ENCODE measurements around the gene PRC1. TPM values are rescaled to one million over a fixed set of nuclear protein-coding genes. Genes with fewer than 3 reads are reported as not detected.
A peak's percentile ranks its signal among the peaks of the same experiment; 100 is the strongest.

The PRC1 gene
- total and polyA plus RNA-seq, 2 of the 13 experiments (the other 11 are each of a cell fraction or from before 2014, with no cell fraction given): 137 to 162 TPM

DNA sequence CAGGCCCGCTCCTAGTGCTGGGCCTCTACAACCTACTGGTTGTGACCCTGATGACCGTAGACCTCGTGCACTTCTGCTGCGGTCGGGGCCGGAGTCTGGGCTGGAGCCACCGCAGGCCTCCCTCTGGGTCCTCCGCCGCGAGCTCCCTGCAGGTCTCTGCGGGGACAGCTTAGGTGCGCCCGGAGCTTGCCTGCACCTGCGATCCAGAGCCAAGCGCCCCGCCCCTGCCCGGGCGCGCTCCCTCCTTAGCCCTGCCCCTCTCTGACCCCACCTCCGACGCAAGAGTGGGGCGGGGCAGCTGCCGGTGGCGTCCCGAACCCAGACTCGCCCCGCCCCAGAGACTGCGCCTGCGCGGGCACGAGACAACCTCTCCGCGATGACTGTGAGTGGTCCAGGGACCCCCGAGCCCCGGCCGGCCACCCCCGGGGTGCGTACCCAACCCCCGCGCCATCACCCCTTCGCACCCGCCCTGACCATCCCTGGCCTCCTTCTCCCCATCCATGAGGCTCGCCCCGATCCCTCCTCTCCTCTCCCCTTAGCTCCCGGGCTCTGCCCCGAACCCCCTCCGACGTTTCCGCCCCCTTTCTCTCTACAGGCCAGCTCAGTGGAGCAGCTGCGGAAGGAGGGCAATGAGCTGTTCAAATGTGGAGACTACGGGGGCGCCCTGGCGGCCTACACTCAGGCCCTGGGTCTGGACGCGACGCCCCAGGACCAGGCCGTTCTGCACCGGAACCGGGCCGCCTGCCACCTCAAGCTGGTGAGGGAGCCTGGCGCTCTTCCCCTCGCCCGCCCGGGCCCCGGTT, 59.2 kb downstream of the PRC1 start, which contains the start of gene UNC45A (continued):
- TF ChIP-seq IKZF4 (CRISPR knock-in tag; IDR thresholded peaks at IDR 0.05; ENCODE audit: borderline replicate concordance, low read depth, not compliant biosample characterization) (peak; percentile 43), ZNF761 (CRISPR knock-in tag; conservative IDR thresholded peaks at IDR 0.05) (0 out of 2 replicates have a peak, but pooled peaks have one; percentile 63), RFXAP (CRISPR knock-in tag; IDR thresholded peaks at IDR 0.05; ENCODE audit: borderline replicate concordance) (peak; percentile 44; the same call in 1 of the 2 replicates), FOXA3 (CRISPR knock-in tag; IDR thresholded peaks at IDR 0.05) (0 out of 2 replicates have a peak, but pooled peaks have one; percentile 27), TCF7 (IDR thresholded peaks at IDR 0.05; ENCODE audit: low read depth) (no peak), TBX2 (CRISPR knock-in tag; IDR thresholded peaks at IDR 0.05; ENCODE audit: borderline replicate concordance) (peak; percentile 34; the same call in 1 of the 2 replicates), POLR2AphosphoS5 (IDR thresholded peaks at IDR 0.05; ENCODE audit: low read depth, low read length) (peak; percentile 43; the same call in 1 of the 2 replicates), SP5 (CRISPR knock-in tag; IDR thresholded peaks at IDR 0.05; ENCODE audit: borderline replicate concordance, low read depth) (peak; percentile 84), FOXK1 (CRISPR knock-in tag; IDR thresholded peaks at IDR 0.05; ENCODE audit: borderline replicate concordance, low read depth) (peak; percentile 27; the same call in 1 of the 2 replicates), MAFG (CRISPR knock-in tag; IDR thresholded peaks at IDR 0.05) (no peak), CEBPG (CRISPR knock-in tag; IDR thresholded peaks at IDR 0.05) (peak; percentile 51), HNRNPLL (IDR thresholded peaks at IDR 0.05; ENCODE audit: low read depth, low read length, poor library complexity, severe bottlenecking) (peak; percentile 78), MAZ (IDR thresholded peaks at IDR 0.05; ENCODE audit: borderline replicate concordance, low read depth, low read length) (peak; percentile 69; the same call in 1 of the 2 replicates), MAZ (CRISPR knock-in tag; IDR thresholded peaks at IDR 0.05; ENCODE audit: low read depth) (peak; percentile 93), PHF21A (CRISPR knock-in tag; IDR thresholded peaks at IDR 0.05) (0 out of 2 replicates have a peak, but pooled peaks have one; percentile 10), ZNF703 (CRISPR knock-in tag; IDR thresholded peaks at IDR 0.05; ENCODE audit: borderline replicate concordance) (no peak), RARG (CRISPR knock-in tag; IDR thresholded peaks at IDR 0.05; ENCODE audit: low read depth) (no peak)
- TF ChIP-seq, protein P1, sequence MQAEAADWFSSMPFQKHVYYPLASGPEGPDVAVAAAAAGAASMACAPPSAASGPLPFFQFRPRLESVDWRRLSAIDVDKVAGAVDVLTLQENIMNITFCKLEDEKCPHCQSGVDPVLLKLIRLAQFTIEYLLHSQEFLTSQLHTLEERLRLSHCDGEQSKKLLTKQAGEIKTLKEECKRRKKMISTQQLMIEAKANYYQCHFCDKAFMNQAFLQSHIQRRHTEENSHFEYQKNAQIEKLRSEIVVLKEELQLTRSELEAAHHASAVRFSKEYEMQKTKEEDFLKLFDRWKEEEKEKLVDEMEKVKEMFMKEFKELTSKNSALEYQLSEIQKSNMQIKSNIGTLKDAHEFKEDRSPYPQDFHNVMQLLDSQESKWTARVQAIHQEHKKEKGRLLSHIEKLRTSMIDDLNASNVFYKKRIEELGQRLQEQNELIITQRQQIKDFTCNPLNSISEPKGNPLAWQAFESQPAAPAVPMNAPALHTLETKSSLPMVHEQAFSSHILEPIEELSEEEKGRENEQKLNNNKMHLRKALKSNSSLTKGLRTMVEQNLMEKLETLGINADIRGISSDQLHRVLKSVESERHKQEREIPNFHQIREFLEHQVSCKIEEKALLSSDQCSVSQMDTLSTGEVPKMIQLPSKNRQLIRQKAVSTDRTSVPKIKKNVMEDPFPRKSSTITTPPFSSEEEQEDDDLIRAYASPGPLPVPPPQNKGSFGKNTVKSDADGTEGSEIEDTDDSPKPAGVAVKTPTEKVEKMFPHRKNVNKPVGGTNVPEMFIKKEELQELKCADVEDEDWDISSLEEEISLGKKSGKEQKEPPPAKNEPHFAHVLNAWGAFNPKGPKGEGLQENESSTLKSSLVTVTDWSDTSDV (CRISPR knock-in tag; IDR thresholded peaks at IDR 0.05): peak; percentile 54; the same call in 1 of the 2 replicates
- TF ChIP-seq, protein P2, sequence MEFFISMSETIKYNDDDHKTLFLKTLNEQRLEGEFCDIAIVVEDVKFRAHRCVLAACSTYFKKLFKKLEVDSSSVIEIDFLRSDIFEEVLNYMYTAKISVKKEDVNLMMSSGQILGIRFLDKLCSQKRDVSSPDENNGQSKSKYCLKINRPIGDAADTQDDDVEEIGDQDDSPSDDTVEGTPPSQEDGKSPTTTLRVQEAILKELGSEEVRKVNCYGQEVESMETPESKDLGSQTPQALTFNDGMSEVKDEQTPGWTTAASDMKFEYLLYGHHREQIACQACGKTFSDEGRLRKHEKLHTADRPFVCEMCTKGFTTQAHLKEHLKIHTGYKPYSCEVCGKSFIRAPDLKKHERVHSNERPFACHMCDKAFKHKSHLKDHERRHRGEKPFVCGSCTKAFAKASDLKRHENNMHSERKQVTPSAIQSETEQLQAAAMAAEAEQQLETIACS (CRISPR knock-in tag; IDR thresholded peaks at IDR 0.05): peak; percentile 60
- TF ChIP-seq, protein P3, sequence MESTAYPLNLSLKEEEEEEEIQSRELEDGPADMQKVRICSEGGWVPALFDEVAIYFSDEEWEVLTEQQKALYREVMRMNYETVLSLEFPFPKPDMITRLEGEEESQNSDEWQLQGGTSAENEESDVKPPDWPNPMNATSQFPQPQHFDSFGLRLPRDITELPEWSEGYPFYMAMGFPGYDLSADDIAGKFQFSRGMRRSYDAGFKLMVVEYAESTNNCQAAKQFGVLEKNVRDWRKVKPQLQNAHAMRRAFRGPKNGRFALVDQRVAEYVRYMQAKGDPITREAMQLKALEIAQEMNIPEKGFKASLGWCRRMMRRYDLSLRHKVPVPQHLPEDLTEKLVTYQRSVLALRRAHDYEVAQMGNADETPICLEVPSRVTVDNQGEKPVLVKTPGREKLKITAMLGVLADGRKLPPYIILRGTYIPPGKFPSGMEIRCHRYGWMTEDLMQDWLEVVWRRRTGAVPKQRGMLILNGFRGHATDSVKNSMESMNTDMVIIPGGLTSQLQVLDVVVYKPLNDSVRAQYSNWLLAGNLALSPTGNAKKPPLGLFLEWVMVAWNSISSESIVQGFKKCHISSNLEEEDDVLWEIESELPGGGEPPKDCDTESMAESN (CRISPR knock-in tag; conservative IDR thresholded peaks at IDR 0.05): 0 out of 2 replicates have a peak, but pooled peaks have one; percentile 46
- TF ChIP-seq, protein P4, sequence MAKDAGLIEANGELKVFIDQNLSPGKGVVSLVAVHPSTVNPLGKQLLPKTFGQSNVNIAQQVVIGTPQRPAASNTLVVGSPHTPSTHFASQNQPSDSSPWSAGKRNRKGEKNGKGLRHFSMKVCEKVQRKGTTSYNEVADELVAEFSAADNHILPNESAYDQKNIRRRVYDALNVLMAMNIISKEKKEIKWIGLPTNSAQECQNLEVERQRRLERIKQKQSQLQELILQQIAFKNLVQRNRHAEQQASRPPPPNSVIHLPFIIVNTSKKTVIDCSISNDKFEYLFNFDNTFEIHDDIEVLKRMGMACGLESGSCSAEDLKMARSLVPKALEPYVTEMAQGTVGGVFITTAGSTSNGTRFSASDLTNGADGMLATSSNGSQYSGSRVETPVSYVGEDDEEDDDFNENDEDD (CRISPR knock-in tag; IDR thresholded peaks at IDR 0.05; ENCODE audit: borderline replicate concordance): 0 out of 2 replicates have a peak, but pooled peaks have one; percentile 7

All from HepG2 (cell line).